ENCODE measurements around the gene CACNA2D2. TPM values are rescaled to one million over a fixed set of nuclear protein-coding genes. Genes with fewer than 3 reads are reported as not detected.

Gene CACNA2D2
- total RNA-seq, 1 donor from 2014 or later: 0.53 TPM

GRCh38 chr3:50417637-50418033 is 85.8 kb downstream of the CACNA2D2 start:
- no peak overlapping the region for H3K27ac Mint-ChIP-seq
- peaks cover 8% of the 10 kb centered on the region for H3K27me3 Mint-ChIP-seq
- H3K4me3 Mint-ChIP-seq: no peak overlapping the region
- TF ChIP-seq CTCF (IDR thresholded peaks at IDR 0.05): no peak
- H3K36me3 Mint-ChIP-seq (ENCODE audit: low read depth): no peaks in the 10 kb centered on the region
- no peak for DNase-seq
- H3K9me3 Mint-ChIP-seq: no peaks in the 10 kb centered on the region
- no peak for ATAC-seq (ENCODE audit: low read depth)
- intact Hi-C loops (cut with micrococcal nuclease): no loop called here
- CTCF ChIA-PET: no interaction called here
- H3K4me1 Mint-ChIP-seq: no peaks in the 10 kb centered on the region
- POLR2A ChIA-PET: no interaction called here

GRCh38 chr3:50416736-50417636 is 86.4 kb downstream of the CACNA2D2 start:
- H3K9me3 Mint-ChIP-seq: no peaks in the 10 kb centered on the region
- ATAC-seq (ENCODE audit: low read depth): no peak
- H3K4me1 Mint-ChIP-seq: no peaks in the 10 kb centered on the region
- no peak for DNase-seq
- intact Hi-C loops (cut with micrococcal nuclease): no loop called here
- peaks cover 8% of the 10 kb centered on the region for H3K27me3 Mint-ChIP-seq
- TF ChIP-seq CTCF (IDR thresholded peaks at IDR 0.05): no peak
- H3K27ac Mint-ChIP-seq: no peak overlapping the region
- POLR2A ChIA-PET: no interaction called here
- CTCF ChIA-PET: no interaction called here
- no peak overlapping the region for H3K4me3 Mint-ChIP-seq
- no peaks in the 10 kb centered on the region for H3K36me3 Mint-ChIP-seq (ENCODE audit: low read depth)

GRCh38 chr3:50415816-50416215 is 87.6 kb downstream of the CACNA2D2 start:
- POLR2A ChIA-PET: interaction anchor here (0.6 kb wide), 1 partner anchor 87 kb away, joined by 4 read pairs; no protein-coding TSS in a partner anchor
- Mint-ChIP-seq H3K9me3 (no peaks in the 10 kb centered on the region), H3K27ac (no peak overlapping the region), H3K27me3 (peaks cover 11% of the 10 kb centered on the region), H3K4me1 (no peaks in the 10 kb centered on the region), H3K4me3 (no peak overlapping the region), H3K36me3 (ENCODE audit: low read depth) (no peaks in the 10 kb centered on the region)
- ATAC-seq (ENCODE audit: low read depth) (no peak), DNase-seq (no peak)
- TF ChIP-seq CTCF (IDR thresholded peaks at IDR 0.05): no peak
- CTCF ChIA-PET: no interaction called here
- intact Hi-C loops (cut with micrococcal nuclease): no loop called here

GRCh38 chr3:50415061-50415460 is 88.4 kb downstream of the CACNA2D2 start:
- intact Hi-C loops (cut with micrococcal nuclease): no loop called here
- Mint-ChIP-seq H3K4me3 (no peak overlapping the region), H3K4me1 (no peaks in the 10 kb centered on the region), H3K27me3 (peaks cover 12% of the 10 kb centered on the region), H3K36me3 (ENCODE audit: low read depth) (no peaks in the 10 kb centered on the region), H3K27ac (no peak overlapping the region), H3K9me3 (no peaks in the 10 kb centered on the region)
- DNase-seq (no peak), ATAC-seq (ENCODE audit: low read depth) (no peak)
- CTCF ChIA-PET: no interaction called here
- TF ChIP-seq CTCF (IDR thresholded peaks at IDR 0.05): no peak
- POLR2A ChIA-PET: no interaction called here

- no peak for DNase-seq
- Mint-ChIP-seq H3K36me3 (ENCODE audit: low read depth) (no peaks in the 10 kb centered on the region), H3K4me3 (no peak overlapping the region), H3K9me3 (no peaks in the 10 kb centered on the region), H3K27ac (no peak overlapping the region), H3K4me1 (no peaks in the 10 kb centered on the region), H3K27me3 (peaks cover 12% of the 10 kb centered on the region)
- no peak for TF ChIP-seq CTCF (IDR thresholded peaks at IDR 0.05)
- intact Hi-C loops (cut with micrococcal nuclease): no loop called here
- ChIA-PET CTCF (no interaction called here), POLR2A (no interaction called here)
- no peak for ATAC-seq (ENCODE audit: low read depth)
Observed at GRCh38 chr3:50414616-50415015, 88.8 kb downstream of the CACNA2D2 start.

Data from activated B cell treated with CpG ODN at 0.5 μM for 24 hours (primary cell).